ENCODE results near the gene EI24. TPM values are rescaled to one million over a fixed set of nuclear protein-coding genes. Genes with fewer than 3 reads are reported as not detected.

The EI24 gene
- polyA plus RNA-seq, 3 donors, result 17.2 to 46.9 (median 44.7) TPM

DNA sequence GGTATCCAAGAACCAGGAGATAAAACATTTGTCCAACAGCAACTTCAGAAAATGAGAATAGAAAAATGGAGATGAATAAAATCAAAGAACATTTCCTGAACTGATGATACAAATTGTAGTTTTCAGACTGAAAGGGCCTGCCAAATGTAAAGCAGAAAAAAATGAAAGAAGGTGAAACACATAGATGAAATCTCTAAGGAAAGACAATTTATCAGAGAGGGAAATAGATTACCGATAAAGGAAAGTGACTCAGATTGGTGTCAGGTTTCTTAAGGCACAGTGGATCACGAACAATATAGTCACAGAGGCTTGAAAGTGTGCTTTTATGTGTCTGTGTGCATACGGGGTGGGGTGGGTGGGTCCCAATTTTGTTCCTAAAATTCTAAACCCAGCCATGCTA lies 19.2 kb downstream of the EI24 start:
- TF ChIP-seq CTCF (IDR thresholded peaks at IDR 0.05), result no peak
- H3K9ac ChIP-seq (ENCODE audit: insufficient read depth, low read length, poor library complexity, severe bottlenecking), result no peak overlapping the region
- H3K4me3 ChIP-seq (replicated peaks in 1 of 3; ENCODE audit: low read depth in 2 of 3, low read length in 3 of 3), result no peak overlapping the region
- H3K4me3 Mint-ChIP-seq, result no peak overlapping the region
- H3K4me1 ChIP-seq (ENCODE audit: control insufficient read depth in 1 of 2, insufficient read depth in 2 of 2, low read length in 2 of 2), result peaks cover 8 to 13% of the 10 kb centered on the region in 2 donors
- WGBS (ENCODE audit: insufficient coverage), result 80% methylated on average over 1 of the region's 3 CpGs
- H4K20me1 ChIP-seq (ENCODE audit: insufficient read depth, low read length), result no peaks in the 10 kb centered on the region
- H3K4me2 ChIP-seq (replicated peaks; ENCODE audit: extremely low read depth, low read length, poor library complexity, severe bottlenecking), result no peak overlapping the region
- H3K27ac ChIP-seq (ENCODE audit: low read depth in 1 of 2, low read length in 2 of 2), result no peak overlapping the region
- H3K36me3 Mint-ChIP-seq, result peaks cover 10 to 14% of the 10 kb centered on the region in 2 donors
- H3K9me3 ChIP-seq (replicated peaks in 1 of 2; ENCODE audit: control insufficient read depth in 1 of 2, insufficient read depth in 1 of 2, low read length in 2 of 2), result no peaks in the 10 kb centered on the region
- no peak overlapping the region for H2AFZ ChIP-seq (ENCODE audit: insufficient read depth, low read depth, low read length, poor library complexity, severe bottlenecking)
- peaks cover 9% of the 10 kb centered on the region for H3K79me2 ChIP-seq (ENCODE audit: insufficient read depth, low read length)
- H3K27me3 Mint-ChIP-seq (ENCODE audit: low read depth in 3 of 3), result peaks cover 0 to 4% (median 3%) of the 10 kb centered on the region in 3 donors
- intact Hi-C loops (cut with micrococcal nuclease), result no loop called here
- H3K9me3 Mint-ChIP-seq, result no peaks in the 10 kb centered on the region
- no peak for DNase-seq
- H3K27ac Mint-ChIP-seq, result no peak overlapping the region
- no peaks in the 10 kb centered on the region for H3K27me3 ChIP-seq (ENCODE audit: control insufficient read depth in 2 of 2, insufficient read depth in 2 of 2, low read length in 2 of 2)
- H3K4me1 Mint-ChIP-seq, result peaks cover 15% of the 10 kb centered on the region
- peaks cover 9 to 17% of the 10 kb centered on the region in 2 donors for H3K36me3 ChIP-seq (replicated peaks in 1 of 2; ENCODE audit: control insufficient read depth in 1 of 2, insufficient read depth in 2 of 2, low read length in 2 of 2)

- H2AFZ ChIP-seq (ENCODE audit: insufficient read depth, low read depth, low read length, poor library complexity, severe bottlenecking), result peak overlapping the region; percentile 80
- H3K79me2 ChIP-seq (ENCODE audit: insufficient read depth, low read length), result peaks cover 42% of the 10 kb centered on the region
- peaks cover 0 to 4% (median 3%) of the 10 kb centered on the region in 3 donors for H3K27me3 Mint-ChIP-seq (ENCODE audit: low read depth in 3 of 3)
- peak overlapping the region; percentile 89 for H3K9ac ChIP-seq (ENCODE audit: insufficient read depth, low read length, poor library complexity, severe bottlenecking)
- H3K27me3 ChIP-seq (ENCODE audit: control insufficient read depth in 2 of 2, insufficient read depth in 2 of 2, low read length in 2 of 2), result no peaks in the 10 kb centered on the region
- no peak for TF ChIP-seq CTCF (IDR thresholded peaks at IDR 0.05)
- WGBS (ENCODE audit: insufficient coverage), result 0% methylated on average over 19 of the region's 30 CpGs
- peaks cover 8% of the 10 kb centered on the region in 2 donors for H3K36me3 Mint-ChIP-seq
- peak; percentile 61 to 74 (median 64) for DNase-seq
- peaks cover 27% of the 10 kb centered on the region for H3K4me1 Mint-ChIP-seq
- peak overlapping the region; percentile 94 to 99 for H3K27ac ChIP-seq (ENCODE audit: low read depth in 1 of 2, low read length in 2 of 2)
- intact Hi-C loops (cut with micrococcal nuclease), result loop anchor here in 1 of 2 donors (5.0 to 10.0 kb wide), 3 partner anchors 293 to 676 kb away; partner anchors contain the start of genes FAM118B, FOXRED1, HYLS1 and RPUSD4
- H3K9me3 Mint-ChIP-seq, result no peaks in the 10 kb centered on the region
- no peaks in the 10 kb centered on the region for H3K9me3 ChIP-seq (replicated peaks in 1 of 2; ENCODE audit: control insufficient read depth in 1 of 2, insufficient read depth in 1 of 2, low read length in 2 of 2)
- H3K27ac Mint-ChIP-seq, result peak overlapping the region; percentile 97 to 99 (median 98)
- H3K4me2 ChIP-seq (replicated peaks; ENCODE audit: extremely low read depth, low read length, poor library complexity, severe bottlenecking), result peak overlapping the region; percentile 98
- H4K20me1 ChIP-seq (ENCODE audit: insufficient read depth, low read length), result peaks cover 9% of the 10 kb centered on the region
- peaks cover 26 to 27% of the 10 kb centered on the region in 2 donors for H3K4me1 ChIP-seq (ENCODE audit: control insufficient read depth in 1 of 2, insufficient read depth in 2 of 2, low read length in 2 of 2)
- peak overlapping the region; percentile 93 to 96 for H3K4me3 Mint-ChIP-seq
- H3K36me3 ChIP-seq (replicated peaks in 1 of 2; ENCODE audit: control insufficient read depth in 1 of 2, insufficient read depth in 2 of 2, low read length in 2 of 2), result peaks cover 1 to 12% of the 10 kb centered on the region in 2 donors
- H3K4me3 ChIP-seq (replicated peaks in 1 of 3; ENCODE audit: low read depth in 2 of 3, low read length in 3 of 3), result peak overlapping the region; percentile 60 to 100 (median 84)
Measured at GRCh38 chr11:125591649-125592304, 22.5 kb downstream of the EI24 start.

Data from CD14-positive monocyte (primary cell).